ENCODE data around the gene XKR3.

DNA sequence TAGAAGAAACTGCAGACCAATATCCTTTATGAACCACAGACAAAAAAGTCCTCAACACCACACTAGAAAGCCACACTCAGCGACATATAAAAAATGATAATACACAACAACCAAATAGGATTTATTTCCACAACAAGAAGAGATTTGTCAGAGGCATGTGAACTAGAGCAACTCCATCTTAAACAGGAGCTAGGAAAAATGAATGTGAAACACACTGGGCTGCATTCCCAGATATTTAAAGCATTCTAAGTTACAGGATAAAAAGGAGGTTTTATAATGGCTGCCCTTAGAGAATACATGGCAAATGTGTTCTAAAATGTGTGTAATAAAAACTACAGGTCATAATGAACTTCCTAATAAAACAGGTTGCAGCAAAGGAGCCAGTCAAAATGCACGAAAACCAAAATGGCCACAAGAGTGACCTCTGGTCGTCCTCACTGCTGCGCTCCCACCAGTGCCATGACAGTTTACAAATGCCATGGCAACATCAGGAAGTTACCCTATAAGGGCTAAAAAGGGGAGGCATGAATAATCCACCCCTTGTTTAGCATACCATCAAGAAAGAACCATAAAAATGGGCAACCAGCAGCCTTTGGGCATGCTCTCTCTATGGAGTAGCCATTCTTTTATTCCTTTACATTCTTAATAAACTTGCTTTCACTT, 21.8 kb downstream of the XKR3 start:
- TF ChIP-seq ZNF114 (CRISPR knock-in tag; IDR thresholded peaks at IDR 0.05) = no peak
- TF ChIP-seq, protein P1, sequence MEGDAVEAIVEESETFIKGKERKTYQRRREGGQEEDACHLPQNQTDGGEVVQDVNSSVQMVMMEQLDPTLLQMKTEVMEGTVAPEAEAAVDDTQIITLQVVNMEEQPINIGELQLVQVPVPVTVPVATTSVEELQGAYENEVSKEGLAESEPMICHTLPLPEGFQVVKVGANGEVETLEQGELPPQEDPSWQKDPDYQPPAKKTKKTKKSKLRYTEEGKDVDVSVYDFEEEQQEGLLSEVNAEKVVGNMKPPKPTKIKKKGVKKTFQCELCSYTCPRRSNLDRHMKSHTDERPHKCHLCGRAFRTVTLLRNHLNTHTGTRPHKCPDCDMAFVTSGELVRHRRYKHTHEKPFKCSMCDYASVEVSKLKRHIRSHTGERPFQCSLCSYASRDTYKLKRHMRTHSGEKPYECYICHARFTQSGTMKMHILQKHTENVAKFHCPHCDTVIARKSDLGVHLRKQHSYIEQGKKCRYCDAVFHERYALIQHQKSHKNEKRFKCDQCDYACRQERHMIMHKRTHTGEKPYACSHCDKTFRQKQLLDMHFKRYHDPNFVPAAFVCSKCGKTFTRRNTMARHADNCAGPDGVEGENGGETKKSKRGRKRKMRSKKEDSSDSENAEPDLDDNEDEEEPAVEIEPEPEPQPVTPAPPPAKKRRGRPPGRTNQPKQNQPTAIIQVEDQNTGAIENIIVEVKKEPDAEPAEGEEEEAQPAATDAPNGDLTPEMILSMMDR (conservative IDR thresholded peaks at IDR 0.05; ENCODE audit: low read depth in 2 of 2) = no peak
- no peak for TF ChIP-seq POLR2AphosphoS5 (IDR thresholded peaks at IDR 0.05; ENCODE audit: low read depth)
- no peak for TF ChIP-seq EZH2 (IDR thresholded peaks at IDR 0.05; ENCODE audit: low read depth, unreplicated experiment)
- TF ChIP-seq, protein P2, sequence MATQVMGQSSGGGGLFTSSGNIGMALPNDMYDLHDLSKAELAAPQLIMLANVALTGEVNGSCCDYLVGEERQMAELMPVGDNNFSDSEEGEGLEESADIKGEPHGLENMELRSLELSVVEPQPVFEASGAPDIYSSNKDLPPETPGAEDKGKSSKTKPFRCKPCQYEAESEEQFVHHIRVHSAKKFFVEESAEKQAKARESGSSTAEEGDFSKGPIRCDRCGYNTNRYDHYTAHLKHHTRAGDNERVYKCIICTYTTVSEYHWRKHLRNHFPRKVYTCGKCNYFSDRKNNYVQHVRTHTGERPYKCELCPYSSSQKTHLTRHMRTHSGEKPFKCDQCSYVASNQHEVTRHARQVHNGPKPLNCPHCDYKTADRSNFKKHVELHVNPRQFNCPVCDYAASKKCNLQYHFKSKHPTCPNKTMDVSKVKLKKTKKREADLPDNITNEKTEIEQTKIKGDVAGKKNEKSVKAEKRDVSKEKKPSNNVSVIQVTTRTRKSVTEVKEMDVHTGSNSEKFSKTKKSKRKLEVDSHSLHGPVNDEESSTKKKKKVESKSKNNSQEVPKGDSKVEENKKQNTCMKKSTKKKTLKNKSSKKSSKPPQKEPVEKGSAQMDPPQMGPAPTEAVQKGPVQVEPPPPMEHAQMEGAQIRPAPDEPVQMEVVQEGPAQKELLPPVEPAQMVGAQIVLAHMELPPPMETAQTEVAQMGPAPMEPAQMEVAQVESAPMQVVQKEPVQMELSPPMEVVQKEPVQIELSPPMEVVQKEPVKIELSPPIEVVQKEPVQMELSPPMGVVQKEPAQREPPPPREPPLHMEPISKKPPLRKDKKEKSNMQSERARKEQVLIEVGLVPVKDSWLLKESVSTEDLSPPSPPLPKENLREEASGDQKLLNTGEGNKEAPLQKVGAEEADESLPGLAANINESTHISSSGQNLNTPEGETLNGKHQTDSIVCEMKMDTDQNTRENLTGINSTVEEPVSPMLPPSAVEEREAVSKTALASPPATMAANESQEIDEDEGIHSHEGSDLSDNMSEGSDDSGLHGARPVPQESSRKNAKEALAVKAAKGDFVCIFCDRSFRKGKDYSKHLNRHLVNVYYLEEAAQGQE (IDR thresholded peaks at IDR 0.05; ENCODE audit: unreplicated experiment) = no peak
- no peak for TF ChIP-seq EZH2phosphoT487 (IDR thresholded peaks at IDR 0.05; ENCODE audit: unreplicated experiment)
- no peak for TF ChIP-seq NANOG (IDR thresholded peaks at IDR 0.05; ENCODE audit: borderline replicate concordance)

All from GM23338 (cell line).